ENCODE data around the gene RAD51B.

The RAD51B gene

DNA sequence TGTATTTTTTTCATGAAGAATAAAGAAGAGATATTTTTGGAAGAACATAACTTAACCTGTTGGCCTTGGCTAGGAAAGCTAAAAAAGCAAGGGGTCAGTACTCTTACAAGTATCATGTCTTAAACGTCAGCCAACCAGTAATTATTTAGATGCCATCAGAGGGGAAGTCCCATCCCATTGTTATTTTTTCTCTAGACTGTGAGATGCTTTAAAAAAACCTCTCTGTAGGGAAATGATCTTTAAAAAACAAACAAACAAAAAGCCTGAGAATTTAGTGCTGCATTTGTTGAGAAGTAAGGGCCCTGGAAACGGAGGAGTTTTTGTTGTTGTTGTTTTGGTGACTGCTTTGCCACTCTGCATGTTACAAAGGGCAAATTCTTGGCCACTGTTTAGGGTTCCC, 499.2 kb downstream of the RAD51B start (continued):
- TF ChIP-seq, protein P1, sequence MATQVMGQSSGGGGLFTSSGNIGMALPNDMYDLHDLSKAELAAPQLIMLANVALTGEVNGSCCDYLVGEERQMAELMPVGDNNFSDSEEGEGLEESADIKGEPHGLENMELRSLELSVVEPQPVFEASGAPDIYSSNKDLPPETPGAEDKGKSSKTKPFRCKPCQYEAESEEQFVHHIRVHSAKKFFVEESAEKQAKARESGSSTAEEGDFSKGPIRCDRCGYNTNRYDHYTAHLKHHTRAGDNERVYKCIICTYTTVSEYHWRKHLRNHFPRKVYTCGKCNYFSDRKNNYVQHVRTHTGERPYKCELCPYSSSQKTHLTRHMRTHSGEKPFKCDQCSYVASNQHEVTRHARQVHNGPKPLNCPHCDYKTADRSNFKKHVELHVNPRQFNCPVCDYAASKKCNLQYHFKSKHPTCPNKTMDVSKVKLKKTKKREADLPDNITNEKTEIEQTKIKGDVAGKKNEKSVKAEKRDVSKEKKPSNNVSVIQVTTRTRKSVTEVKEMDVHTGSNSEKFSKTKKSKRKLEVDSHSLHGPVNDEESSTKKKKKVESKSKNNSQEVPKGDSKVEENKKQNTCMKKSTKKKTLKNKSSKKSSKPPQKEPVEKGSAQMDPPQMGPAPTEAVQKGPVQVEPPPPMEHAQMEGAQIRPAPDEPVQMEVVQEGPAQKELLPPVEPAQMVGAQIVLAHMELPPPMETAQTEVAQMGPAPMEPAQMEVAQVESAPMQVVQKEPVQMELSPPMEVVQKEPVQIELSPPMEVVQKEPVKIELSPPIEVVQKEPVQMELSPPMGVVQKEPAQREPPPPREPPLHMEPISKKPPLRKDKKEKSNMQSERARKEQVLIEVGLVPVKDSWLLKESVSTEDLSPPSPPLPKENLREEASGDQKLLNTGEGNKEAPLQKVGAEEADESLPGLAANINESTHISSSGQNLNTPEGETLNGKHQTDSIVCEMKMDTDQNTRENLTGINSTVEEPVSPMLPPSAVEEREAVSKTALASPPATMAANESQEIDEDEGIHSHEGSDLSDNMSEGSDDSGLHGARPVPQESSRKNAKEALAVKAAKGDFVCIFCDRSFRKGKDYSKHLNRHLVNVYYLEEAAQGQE (tag by site-specific recombination; IDR thresholded peaks at IDR 0.05): no peak
- TF ChIP-seq ZFP3 (tag by site-specific recombination; IDR thresholded peaks at IDR 0.05; ENCODE audit: low read depth) (no peak), PRDM1 (tag by site-specific recombination; IDR thresholded peaks at IDR 0.05) (no peak), ZNF2 (tag by site-specific recombination; IDR thresholded peaks at IDR 0.05) (no peak), ZNF837 (tag by site-specific recombination; IDR thresholded peaks at IDR 0.05) (no peak), SP7 (tag by site-specific recombination; IDR thresholded peaks at IDR 0.05) (no peak)
- TF ChIP-seq, protein P2, sequence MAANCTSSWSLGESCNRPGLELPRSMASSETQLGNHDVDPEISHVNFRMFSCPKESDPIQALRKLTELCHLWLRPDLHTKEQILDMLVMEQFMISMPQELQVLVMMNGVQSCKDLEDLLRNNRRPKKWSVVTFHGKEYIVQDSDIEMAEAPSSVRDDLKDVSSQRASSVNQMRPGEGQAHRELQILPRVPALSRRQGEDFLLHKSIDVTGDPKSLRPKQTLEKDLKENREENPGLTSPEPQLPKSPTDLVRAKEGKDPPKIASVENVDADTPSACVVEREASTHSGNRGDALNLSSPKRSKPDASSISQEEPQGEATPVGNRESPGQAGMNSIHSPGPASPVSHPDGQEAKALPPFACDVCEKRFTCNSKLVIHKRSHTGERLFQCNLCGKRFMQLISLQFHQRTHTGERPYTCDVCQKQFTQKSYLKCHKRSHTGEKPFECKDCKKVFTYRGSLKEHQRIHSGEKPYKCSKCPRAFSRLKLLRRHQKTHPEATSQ (tag by site-specific recombination; IDR thresholded peaks at IDR 0.05): no peak
- TF ChIP-seq, protein P3, sequence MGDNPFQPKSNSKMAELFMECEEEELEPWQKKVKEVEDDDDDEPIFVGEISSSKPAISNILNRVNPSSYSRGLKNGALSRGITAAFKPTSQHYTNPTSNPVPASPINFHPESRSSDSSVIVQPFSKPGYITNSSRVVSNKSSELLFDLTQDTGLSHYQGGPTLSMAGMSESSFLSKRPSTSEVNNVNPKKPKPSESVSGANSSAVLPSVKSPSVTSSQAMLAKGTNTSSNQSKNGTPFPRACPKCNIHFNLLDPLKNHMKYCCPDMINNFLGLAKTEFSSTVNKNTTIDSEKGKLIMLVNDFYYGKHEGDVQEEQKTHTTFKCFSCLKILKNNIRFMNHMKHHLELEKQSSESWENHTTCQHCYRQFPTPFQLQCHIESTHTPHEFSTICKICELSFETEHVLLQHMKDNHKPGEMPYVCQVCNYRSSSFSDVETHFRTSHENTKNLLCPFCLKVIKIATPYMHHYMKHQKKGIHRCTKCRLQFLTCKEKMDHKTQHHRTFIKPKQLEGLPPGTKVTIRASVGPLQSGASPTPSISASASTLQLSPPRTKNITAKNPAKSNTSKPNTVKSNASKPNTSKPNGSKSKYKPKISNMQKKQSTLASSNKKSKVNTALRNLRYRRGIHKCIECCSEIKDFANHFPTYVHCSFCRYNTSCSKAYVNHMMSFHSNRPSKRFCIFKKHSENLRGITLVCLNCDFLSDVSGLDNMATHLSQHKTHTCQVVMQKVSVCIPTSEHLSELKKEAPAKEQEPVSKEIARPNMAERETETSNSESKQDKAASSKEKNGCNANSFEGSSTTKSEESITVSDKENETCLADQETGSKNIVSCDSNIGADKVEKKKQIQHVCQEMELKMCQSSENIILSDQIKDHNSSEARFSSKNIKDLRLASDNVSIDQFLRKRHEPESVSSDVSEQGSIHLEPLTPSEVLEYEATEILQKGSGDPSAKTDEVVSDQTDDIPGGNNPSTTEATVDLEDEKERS (tag by site-specific recombination; IDR thresholded peaks at IDR 0.05): no peak

DNA sequence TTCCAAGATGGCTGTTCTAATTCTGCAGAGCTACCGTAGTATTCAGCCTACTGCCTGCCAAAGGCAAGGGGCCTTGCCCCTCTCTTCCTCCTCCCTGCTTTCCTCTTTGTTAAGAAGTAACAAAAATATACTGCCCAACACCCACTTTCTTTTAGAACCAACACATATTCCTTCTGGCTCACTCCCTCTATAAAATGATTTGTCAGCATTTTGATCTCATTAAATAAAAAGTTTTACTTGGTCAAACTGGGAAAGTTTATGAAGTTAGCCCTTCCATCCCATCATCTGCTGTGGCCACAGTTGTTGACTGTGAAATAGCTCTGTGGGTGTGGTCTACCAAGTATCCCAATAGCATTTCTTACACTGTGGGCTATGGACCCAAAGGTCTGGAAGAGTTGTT, 500.9 kb downstream of the RAD51B start:
- ChIA-PET CTCF (no interaction called here), POLR2A (no interaction called here)
- no peaks in the 10 kb centered on the region for H3K36me3 ChIP-seq (ENCODE audit: control insufficient read depth in 2 of 2, insufficient read depth in 1 of 2, low read length in 2 of 2)

More for the DNA sequence above, 500.9 kb downstream of the RAD51B start:
- H3K4me1 ChIP-seq (ENCODE audit: control insufficient read depth, insufficient read depth, low read length): no peaks in the 10 kb centered on the region
- H3K4me3 ChIP-seq (ENCODE audit: low read depth, low read length): no peak overlapping the region
- H3K9me3 ChIP-seq (ENCODE audit: control insufficient read depth, insufficient read depth, low read depth, low read length): no peaks in the 10 kb centered on the region
- TF ChIP-seq ZFP37 (tag by site-specific recombination; IDR thresholded peaks at IDR 0.05): no peak
- no peak for TF ChIP-seq ZNF629 (tag by site-specific recombination; IDR thresholded peaks at IDR 0.05)
- no peak for TF ChIP-seq ZNF768 (tag by site-specific recombination; IDR thresholded peaks at IDR 0.05)
- no peak for TF ChIP-seq ZNF473 (tag by site-specific recombination; IDR thresholded peaks at IDR 0.05)
- TF ChIP-seq ZNF174 (tag by site-specific recombination; IDR thresholded peaks at IDR 0.05): no peak
- no peak for TF ChIP-seq EGR2 (tag by site-specific recombination; IDR thresholded peaks at IDR 0.05; ENCODE audit: low read depth)
- TF ChIP-seq ZSCAN16 (tag by site-specific recombination; IDR thresholded peaks at IDR 0.05): no peak
- TF ChIP-seq, protein P4, sequence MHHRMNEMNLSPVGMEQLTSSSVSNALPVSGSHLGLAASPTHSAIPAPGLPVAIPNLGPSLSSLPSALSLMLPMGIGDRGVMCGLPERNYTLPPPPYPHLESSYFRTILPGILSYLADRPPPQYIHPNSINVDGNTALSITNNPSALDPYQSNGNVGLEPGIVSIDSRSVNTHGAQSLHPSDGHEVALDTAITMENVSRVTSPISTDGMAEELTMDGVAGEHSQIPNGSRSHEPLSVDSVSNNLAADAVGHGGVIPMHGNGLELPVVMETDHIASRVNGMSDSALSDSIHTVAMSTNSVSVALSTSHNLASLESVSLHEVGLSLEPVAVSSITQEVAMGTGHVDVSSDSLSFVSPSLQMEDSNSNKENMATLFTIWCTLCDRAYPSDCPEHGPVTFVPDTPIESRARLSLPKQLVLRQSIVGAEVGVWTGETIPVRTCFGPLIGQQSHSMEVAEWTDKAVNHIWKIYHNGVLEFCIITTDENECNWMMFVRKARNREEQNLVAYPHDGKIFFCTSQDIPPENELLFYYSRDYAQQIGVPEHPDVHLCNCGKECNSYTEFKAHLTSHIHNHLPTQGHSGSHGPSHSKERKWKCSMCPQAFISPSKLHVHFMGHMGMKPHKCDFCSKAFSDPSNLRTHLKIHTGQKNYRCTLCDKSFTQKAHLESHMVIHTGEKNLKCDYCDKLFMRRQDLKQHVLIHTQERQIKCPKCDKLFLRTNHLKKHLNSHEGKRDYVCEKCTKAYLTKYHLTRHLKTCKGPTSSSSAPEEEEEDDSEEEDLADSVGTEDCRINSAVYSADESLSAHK (tag by site-specific recombination; IDR thresholded peaks at IDR 0.05): no peak
- TF ChIP-seq, protein P5, sequence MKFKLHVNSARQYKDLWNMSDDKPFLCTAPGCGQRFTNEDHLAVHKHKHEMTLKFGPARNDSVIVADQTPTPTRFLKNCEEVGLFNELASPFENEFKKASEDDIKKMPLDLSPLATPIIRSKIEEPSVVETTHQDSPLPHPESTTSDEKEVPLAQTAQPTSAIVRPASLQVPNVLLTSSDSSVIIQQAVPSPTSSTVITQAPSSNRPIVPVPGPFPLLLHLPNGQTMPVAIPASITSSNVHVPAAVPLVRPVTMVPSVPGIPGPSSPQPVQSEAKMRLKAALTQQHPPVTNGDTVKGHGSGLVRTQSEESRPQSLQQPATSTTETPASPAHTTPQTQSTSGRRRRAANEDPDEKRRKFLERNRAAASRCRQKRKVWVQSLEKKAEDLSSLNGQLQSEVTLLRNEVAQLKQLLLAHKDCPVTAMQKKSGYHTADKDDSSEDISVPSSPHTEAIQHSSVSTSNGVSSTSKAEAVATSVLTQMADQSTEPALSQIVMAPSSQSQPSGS (tag by site-specific recombination; IDR thresholded peaks at IDR 0.05; ENCODE audit: low read depth): no peak
- no peak for TF ChIP-seq ZNF416 (tag by site-specific recombination; IDR thresholded peaks at IDR 0.05)
- H3K27ac ChIP-seq (ENCODE audit: extremely low read depth, low read depth, low read length): no peak overlapping the region

Data from HEK293 (cell line).